Measurements from ENCODE around the gene CORO2A.

GRCh38 chr9:98092613-98092931, 99.9 kb downstream of the CORO2A start:
- TF ChIP-seq, protein P1, sequence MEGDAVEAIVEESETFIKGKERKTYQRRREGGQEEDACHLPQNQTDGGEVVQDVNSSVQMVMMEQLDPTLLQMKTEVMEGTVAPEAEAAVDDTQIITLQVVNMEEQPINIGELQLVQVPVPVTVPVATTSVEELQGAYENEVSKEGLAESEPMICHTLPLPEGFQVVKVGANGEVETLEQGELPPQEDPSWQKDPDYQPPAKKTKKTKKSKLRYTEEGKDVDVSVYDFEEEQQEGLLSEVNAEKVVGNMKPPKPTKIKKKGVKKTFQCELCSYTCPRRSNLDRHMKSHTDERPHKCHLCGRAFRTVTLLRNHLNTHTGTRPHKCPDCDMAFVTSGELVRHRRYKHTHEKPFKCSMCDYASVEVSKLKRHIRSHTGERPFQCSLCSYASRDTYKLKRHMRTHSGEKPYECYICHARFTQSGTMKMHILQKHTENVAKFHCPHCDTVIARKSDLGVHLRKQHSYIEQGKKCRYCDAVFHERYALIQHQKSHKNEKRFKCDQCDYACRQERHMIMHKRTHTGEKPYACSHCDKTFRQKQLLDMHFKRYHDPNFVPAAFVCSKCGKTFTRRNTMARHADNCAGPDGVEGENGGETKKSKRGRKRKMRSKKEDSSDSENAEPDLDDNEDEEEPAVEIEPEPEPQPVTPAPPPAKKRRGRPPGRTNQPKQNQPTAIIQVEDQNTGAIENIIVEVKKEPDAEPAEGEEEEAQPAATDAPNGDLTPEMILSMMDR (IDR thresholded peaks at IDR 0.05; ENCODE audit: low read depth, low read length, poor library complexity, severe bottlenecking) = no peak
- no peak for TF ChIP-seq EZH2phosphoT487 (IDR thresholded peaks at IDR 0.05; ENCODE audit: borderline replicate concordance, low read length)
